Trophoblast cell (in vitro differentiated cells and primary cell): ENCODE results near the gene WLS.
A peak's percentile ranks its signal among the peaks of the same experiment; 100 is the strongest.

Experiments
- DNase-seq, 2 donors: peaks; one replicate each; pipeline ENCODE4 v3.0.0-alpha.2; 2016
- H2AFZ ChIP-seq: 2 replicates; pipeline ENCODE4 v1.6.1; 2013; ENCODE audit warnings: low read length, moderate library complexity, mild to moderate bottlenecking; ENCODE audit not compliant: insufficient read depth, poor library complexity
- H2AK5ac ChIP-seq: 2 replicates; pipeline ENCODE4 v1.6.1; 2013; ENCODE audit warnings: mild to moderate bottlenecking, low read length
- H2BK120ac ChIP-seq: 2 replicates; pipeline ENCODE4 v1.6.1; 2013; ENCODE audit warnings: low read length, mild to moderate bottlenecking, moderate library complexity; ENCODE audit not compliant: insufficient read depth, poor library complexity
- H2BK12ac ChIP-seq: 2 replicates; pipeline ENCODE4 v1.6.1; 2013; ENCODE audit warnings: mild to moderate bottlenecking, low read length, moderate library complexity
- H2BK5ac ChIP-seq: 2 replicates; pipeline ENCODE4 v1.6.1; 2013; ENCODE audit warnings: low read length, low read depth, moderate library complexity, mild to moderate bottlenecking; ENCODE audit not compliant: poor library complexity
- H3K14ac ChIP-seq: 2 replicates; pipeline ENCODE4 v1.6.1; 2013; ENCODE audit warnings: mild to moderate bottlenecking, low read length
- H3K18ac ChIP-seq: 2 replicates; pipeline ENCODE4 v1.6.1; 2013; ENCODE audit warnings: mild to moderate bottlenecking, low read length
- H3K23ac ChIP-seq: 2 replicates; pipeline ENCODE4 v1.6.1; 2013; ENCODE audit warnings: low read length
- H3K27ac ChIP-seq: 2 replicates; pipeline ENCODE4 v1.5.1; 2013; ENCODE audit warnings: low read depth, mild to moderate bottlenecking, inconsistent platforms, low read length, moderate library complexity
- H3K27me3 ChIP-seq: 2 replicates; pipeline ENCODE4 v1.6.1; 2013; ENCODE audit warnings: inconsistent platforms, mild to moderate bottlenecking, low read length, moderate library complexity; ENCODE audit not compliant: insufficient read depth
- H3K36me3 ChIP-seq, 2 experiments: 1 replicate in 1 of 2; 2 replicates in 1 of 2; pipeline ENCODE4 v1.6.1; 2013; ENCODE audit warnings: low read length in 2 of 2, mild to moderate bottlenecking in 2 of 2, moderate library complexity in 1 of 2; ENCODE audit not compliant: insufficient read depth in 2 of 2, control insufficient read depth in 1 of 2
- H3K4ac ChIP-seq: 2 replicates; pipeline ENCODE4 v1.6.1; 2013; ENCODE audit warnings: low read depth, mild to moderate bottlenecking, low read length, moderate library complexity
- H3K4me1 ChIP-seq, 2 experiments: 1 replicate in 1 of 2; 2 replicates in 1 of 2; pipeline ENCODE4 v1.6.1; 2013; ENCODE audit warnings: low read length in 2 of 2, mild to moderate bottlenecking in 2 of 2, moderate library complexity in 1 of 2; ENCODE audit not compliant: insufficient read depth in 2 of 2, control insufficient read depth in 1 of 2
- H3K4me2 ChIP-seq: 2 replicates; pipeline ENCODE4 v1.6.1; 2013; ENCODE audit warnings: inconsistent platforms, mild to moderate bottlenecking, low read length, moderate library complexity
- H3K4me3 ChIP-seq: 2 replicates; pipeline ENCODE4 v1.5.1; 2013; ENCODE audit warnings: mild to moderate bottlenecking, low read depth, low read length, inconsistent platforms
- H3K79me1 ChIP-seq: one replicate; pipeline ENCODE4 v1.6.1; 2013; ENCODE audit warnings: low read length
- H3K79me2 ChIP-seq: 2 replicates; pipeline ENCODE4 v1.6.1; 2013; ENCODE audit warnings: low read length, mild to moderate bottlenecking; ENCODE audit not compliant: control insufficient read depth, insufficient read depth, poor library complexity
- H3K9ac ChIP-seq: 2 replicates; pipeline ENCODE4 v1.6.1; 2013; ENCODE audit warnings: mild to moderate bottlenecking, low read length
- H3K9me3 ChIP-seq: 2 replicates; pipeline ENCODE4 v1.6.1; 2013; ENCODE audit warnings: low read depth, mild to moderate bottlenecking, control low read depth, inconsistent platforms, low read length; ENCODE audit not compliant: insufficient read depth
- H4K12ac ChIP-seq: 2 replicates; pipeline ENCODE4 v1.6.1; 2013; ENCODE audit warnings: low read depth, mild to moderate bottlenecking, low read length, moderate library complexity
- H4K8ac ChIP-seq: 2 replicates; pipeline ENCODE4 v1.6.1; 2013; ENCODE audit warnings: low read depth, mild to moderate bottlenecking, low read length, moderate library complexity
- H4K91ac ChIP-seq: one replicate; pipeline ENCODE4 v1.6.1; 2013; ENCODE audit warnings: low read depth, mild to moderate bottlenecking, low read length, moderate library complexity
- WGBS: extraction: QIAGEN DNeasy Blood & Tissue Kit; methylation state at CpG from one replicate; pipeline ENCODE4 v1.1.7; 2013; ENCODE audit warnings: missing lambda C conversion rate; ENCODE audit not compliant: insufficient read length, insufficient coverage; ENCODE audit errors: extremely low coverage; 5-methylcytosine and 5-hydroxymethylcytosine counted together

WLS gene

DNA sequence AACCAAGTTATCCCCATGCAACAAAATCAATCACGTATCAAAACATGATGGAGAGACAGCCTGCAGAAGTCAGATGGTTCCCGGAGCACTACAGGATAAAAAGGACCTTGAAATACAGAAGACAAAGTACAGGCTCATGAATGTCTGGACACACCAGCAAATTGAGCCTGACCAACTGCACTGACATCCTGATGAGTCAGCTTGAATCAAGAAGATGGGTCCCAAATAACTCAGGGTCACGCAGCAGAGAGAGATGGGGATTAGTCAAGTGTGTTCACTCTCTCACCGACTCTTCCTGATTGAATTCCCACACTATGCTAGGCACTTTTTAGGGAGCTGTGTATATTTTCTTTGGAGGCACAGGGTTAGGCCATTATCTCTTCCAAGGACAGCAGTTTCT is 110.8 kb downstream of the WLS start:
- Histone ChIP-seq H3K79me1 (no peaks in the 10 kb centered on the region), H3K14ac (no peak overlapping the region), H2BK5ac (no peak overlapping the region), H3K4me3 (no peak overlapping the region), H3K18ac (no peak overlapping the region), H4K8ac (no peak overlapping the region), H3K27me3 (no peaks in the 10 kb centered on the region), H2BK120ac (no peak overlapping the region), H3K4me1 (peaks cover 0 to 10% of the 10 kb centered on the region in 2 experiments), H2AK5ac (no peak overlapping the region), H3K9me3 (no peaks in the 10 kb centered on the region), H3K27ac (peak overlapping the region; percentile 55), H2BK12ac (no peak overlapping the region), H3K4me2 (no peak overlapping the region), H3K36me3 (peaks cover 28 to 54% of the 10 kb centered on the region in 2 experiments), H3K79me2 (no peaks in the 10 kb centered on the region), H3K9ac (no peak overlapping the region), H3K23ac (no peak overlapping the region), H2AFZ (no peak overlapping the region), H4K91ac (no peak overlapping the region), H4K12ac (no peak overlapping the region), H3K4ac (no peak overlapping the region)
- WGBS = no CpG with 5 or more reads among the region's 4 CpGs
- no peak for DNase-seq

DNA sequence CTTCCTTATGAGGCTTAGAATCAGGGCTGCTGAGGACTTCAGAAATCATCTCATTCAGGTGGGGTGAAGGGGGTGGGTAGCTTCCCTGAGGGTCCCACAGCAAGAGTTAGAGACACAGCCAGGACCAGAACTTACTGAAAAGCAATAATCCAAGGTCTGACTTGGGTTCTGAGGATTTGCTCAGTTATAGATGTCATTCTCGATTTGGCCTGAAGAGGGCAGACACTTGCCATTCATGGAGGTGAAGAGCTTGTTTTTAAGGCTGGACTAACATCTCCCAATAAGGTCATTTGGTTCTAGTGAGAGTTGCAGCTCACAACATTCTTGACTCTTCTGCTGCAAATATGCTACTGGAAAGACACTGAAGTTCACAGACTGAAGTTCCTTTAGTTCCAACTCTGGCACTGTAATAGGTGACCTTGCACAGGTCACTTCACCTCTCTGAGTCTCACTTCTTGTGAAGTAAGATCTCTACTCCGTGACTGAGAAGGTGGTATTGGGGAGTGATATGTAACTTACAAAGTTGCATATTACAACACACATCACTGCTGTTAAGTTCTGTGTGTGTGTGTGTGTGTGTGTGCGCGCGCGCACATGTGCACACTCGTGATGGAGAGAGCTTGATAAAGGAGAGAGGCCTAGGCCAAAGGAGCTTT is 112.1 kb downstream of the WLS start:
- Histone ChIP-seq H4K91ac (peak overlapping the region; percentile 29), H3K18ac (no peak overlapping the region), H3K27me3 (no peaks in the 10 kb centered on the region), H4K12ac (no peak overlapping the region), H3K79me1 (no peaks in the 10 kb centered on the region), H3K4me3 (no peak overlapping the region), H3K79me2 (no peaks in the 10 kb centered on the region), H3K9me3 (no peaks in the 10 kb centered on the region), H2BK5ac (no peak overlapping the region), H3K4me2 (no peak overlapping the region), H3K4ac (no peak overlapping the region), H4K8ac (no peak overlapping the region), H2AFZ (no peak overlapping the region), H2BK12ac (no peak overlapping the region), H3K14ac (no peak overlapping the region), H3K27ac (peak overlapping the region; percentile 1), H3K4me1 (peaks cover 0 to 10% of the 10 kb centered on the region in 2 experiments), H2BK120ac (no peak overlapping the region), H3K23ac (no peak overlapping the region), H3K9ac (no peak overlapping the region), H2AK5ac (no peak overlapping the region), H3K36me3 (peaks cover 24 to 53% of the 10 kb centered on the region in 2 experiments)
- peak; percentile 48 to 89 for DNase-seq
- no CpG with 5 or more reads among the region's 7 CpGs for WGBS

DNA sequence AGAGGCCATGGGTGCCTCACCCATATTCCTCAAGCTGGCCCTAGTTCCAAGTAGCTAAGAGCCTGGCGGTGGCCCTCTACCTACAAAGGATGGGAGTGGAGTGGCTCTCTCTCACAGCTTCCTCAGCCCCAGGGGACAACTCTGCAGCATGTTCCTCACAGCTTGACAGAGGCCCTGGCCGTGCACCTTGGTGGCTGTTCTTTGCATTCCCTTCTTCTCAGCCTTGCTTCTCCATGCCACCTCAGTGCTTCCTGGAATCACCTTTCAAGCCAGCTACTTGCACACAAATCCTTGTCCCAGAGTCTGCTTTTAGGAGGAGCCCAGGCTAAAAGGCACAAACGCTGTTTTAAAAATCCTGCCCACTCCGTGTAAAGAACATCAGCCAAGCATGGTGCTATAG is 112.9 kb downstream of the WLS start:
- no peaks in the 10 kb centered on the region for H3K79me2 ChIP-seq

DNA sequence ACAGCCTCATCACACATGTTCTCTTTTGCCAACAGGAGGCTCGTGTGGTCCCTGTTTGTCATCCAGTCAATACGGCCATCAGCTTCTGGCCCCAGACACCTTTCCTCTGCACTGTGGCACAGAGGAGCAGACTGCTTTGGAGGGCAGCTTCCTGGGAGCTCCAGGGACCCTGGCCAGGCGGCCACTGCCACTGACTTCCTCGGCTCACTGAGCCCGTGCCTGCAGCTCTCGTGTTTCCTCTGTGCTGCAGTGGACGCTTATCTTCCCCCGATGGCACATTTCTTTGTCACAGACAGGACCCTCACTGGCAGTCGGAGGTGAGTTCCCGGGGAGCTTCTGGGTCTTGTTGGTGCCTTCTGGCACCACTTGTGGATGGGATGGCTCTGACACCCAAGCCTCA is 114.9 kb downstream of the WLS start:
- Histone ChIP-seq H3K18ac (no peak overlapping the region), H4K8ac (no peak overlapping the region), H3K4ac (no peak overlapping the region), H3K27me3 (no peaks in the 10 kb centered on the region), H3K79me2 (no peaks in the 10 kb centered on the region), H2BK12ac (no peak overlapping the region), H2BK120ac (no peak overlapping the region), H2BK5ac (no peak overlapping the region), H3K23ac (no peak overlapping the region), H3K79me1 (no peaks in the 10 kb centered on the region), H3K36me3 (peaks cover 22 to 38% of the 10 kb centered on the region in 2 experiments), H3K14ac (no peak overlapping the region), H4K12ac (no peak overlapping the region), H2AK5ac (no peak overlapping the region), H2AFZ (no peak overlapping the region), H3K27ac (no peak overlapping the region), H4K91ac (no peak overlapping the region), H3K9ac (no peak overlapping the region), H3K4me2 (no peak overlapping the region), H3K4me3 (no peak overlapping the region), H3K4me1 (peaks cover 0 to 10% of the 10 kb centered on the region in 2 experiments), H3K9me3 (no peaks in the 10 kb centered on the region)
- DNase-seq = no peak
- no CpG with 5 or more reads among the region's 10 CpGs for WGBS

More for the DNA sequence above, 112.9 kb downstream of the WLS start:
- H3K36me3 ChIP-seq = peaks cover 28 to 50% of the 10 kb centered on the region in 2 experiments
- no peak overlapping the region for H2BK5ac ChIP-seq
- no peak overlapping the region for H2BK120ac ChIP-seq
- WGBS = no CpG with 5 or more reads among the region's 4 CpGs
- H3K9me3 ChIP-seq = no peaks in the 10 kb centered on the region
- H3K4me3 ChIP-seq = no peak overlapping the region
- H3K4me1 ChIP-seq = peaks cover 0 to 10% of the 10 kb centered on the region in 2 experiments
- H4K91ac ChIP-seq = no peak overlapping the region
- H3K14ac ChIP-seq = no peak overlapping the region
- H4K8ac ChIP-seq = no peak overlapping the region
- DNase-seq = no peak
- no peak overlapping the region for H2BK12ac ChIP-seq
- no peak overlapping the region for H3K27ac ChIP-seq
- no peak overlapping the region for H2AK5ac ChIP-seq
- H3K4me2 ChIP-seq = no peak overlapping the region
- H3K4ac ChIP-seq = no peak overlapping the region
- no peak overlapping the region for H4K12ac ChIP-seq
- H3K27me3 ChIP-seq = no peaks in the 10 kb centered on the region
- no peaks in the 10 kb centered on the region for H3K79me1 ChIP-seq
- H3K18ac ChIP-seq = peak overlapping the region; percentile 44
- no peak overlapping the region for H3K23ac ChIP-seq
- no peak overlapping the region for H2AFZ ChIP-seq
- H3K9ac ChIP-seq = no peak overlapping the region
